NCI-H226 (cell line): ENCODE results near the gene STARD5.

Experiments used
- DNase-seq: peaks from one replicate; pipeline ENCODE4 v3.0.0-alpha.2; 2015

The STARD5 gene

GRCh38 chr15:81271761-81272644 lies 51.9 kb downstream of the STARD5 start:
- DNase-seq: no peak

DNA sequence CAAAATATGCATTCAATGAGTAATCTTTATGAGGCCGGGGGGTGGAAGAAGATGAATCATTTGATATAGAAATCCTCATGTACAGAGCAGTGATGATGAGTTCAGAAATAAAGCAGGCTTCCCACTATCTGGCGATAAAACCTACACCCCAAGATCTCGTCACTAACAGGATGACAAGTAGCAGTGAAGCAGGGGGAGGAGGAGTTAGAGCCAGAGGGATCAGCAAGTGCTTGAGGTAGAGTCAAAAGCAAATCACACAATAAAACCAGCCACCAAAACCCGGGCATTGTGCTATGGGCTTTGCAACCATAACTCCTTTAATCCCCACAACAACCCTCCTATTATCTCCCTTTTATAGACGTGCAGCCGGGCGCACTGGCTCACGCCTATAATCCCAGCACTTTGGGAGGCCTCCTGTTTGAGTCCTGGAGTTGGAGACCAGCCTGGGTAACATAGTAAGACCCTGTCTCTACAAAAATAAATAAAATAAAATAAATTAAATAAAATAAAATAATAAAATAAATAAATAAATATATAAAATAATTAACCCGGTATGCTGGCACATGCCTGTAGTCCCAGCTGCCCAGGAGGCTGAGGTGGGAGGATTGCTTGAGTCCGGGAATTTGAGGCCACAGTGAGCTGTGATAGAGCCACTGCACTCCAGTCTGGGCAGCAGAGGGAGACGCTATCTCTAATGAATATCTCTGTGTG lies 53.0 kb downstream of the STARD5 start:
- peak; percentile 36 for DNase-seq

DNA sequence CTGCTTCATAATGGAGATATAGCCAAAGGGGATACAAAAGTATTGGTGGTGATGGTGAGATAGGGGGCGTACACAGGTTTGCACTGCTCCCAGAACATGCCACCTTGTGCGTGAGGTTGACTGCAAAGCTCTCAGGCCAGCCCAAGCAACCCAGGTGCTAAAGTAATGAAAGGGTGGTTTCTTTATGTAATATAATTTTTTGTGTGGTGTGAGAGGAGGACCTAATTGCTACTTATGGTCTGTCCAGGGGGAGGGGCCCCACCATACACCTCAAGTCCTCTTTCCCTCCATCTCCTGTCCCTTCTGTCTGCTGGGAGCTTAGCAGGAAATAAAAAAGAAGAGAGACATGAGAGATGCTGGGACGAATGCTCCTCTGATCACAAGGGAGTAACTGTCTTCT lies 53.8 kb downstream of the STARD5 start:
- DNase-seq: no peak

DNA sequence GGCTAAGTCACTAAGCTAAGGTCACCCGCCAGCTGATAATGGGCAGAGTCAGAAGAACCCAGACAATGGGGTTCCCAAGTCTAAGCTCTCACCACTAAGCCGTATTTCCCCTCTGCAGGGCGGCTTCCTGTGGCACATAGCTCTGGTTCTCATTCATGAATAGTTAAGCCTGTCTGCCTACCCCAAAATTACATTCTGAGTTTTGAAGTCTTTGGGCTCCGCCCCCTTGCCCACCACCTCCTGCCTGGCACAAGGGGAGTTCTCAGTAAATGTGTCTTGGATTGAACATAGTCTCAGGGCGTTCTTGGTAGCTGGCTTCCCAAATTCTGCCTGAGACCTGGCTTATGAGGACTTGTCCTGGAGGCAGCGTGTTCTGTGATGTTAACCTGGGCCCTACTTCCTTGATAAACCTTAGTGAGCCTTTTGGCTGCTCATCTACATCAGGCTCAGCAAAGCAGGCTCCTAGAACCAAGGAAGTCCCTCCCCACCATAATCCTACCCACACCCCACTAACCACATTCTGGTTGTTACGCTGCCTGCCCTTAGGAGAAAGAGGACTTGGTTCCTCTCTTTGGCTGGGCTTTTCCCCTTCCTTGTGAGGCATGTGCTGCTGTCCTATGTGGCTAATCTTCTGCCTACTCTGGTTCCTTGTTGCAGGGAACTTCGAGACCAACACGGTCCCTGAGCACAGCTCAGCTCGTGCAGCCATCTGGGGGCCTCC lies 54.9 kb downstream of the STARD5 start:
- DNase-seq: no peak

DNA sequence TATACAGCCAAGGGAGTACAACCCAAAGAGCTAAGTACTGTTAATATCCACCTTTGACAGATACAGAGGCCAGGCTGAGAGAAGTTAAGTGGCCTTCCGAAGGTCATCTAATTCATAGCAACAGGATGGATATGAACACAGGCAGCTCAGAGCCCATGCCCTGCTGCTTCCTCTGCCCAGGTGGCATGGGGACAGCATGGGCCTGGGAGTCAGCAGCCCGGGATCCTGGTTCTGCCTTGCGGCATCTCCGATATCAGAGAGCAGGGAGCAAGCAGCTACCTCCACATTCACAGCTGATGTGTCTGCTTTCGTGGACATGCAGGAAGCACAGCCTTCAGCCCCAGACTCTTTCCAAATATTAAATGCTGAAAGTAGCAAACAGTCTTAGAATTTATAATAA lies 55.6 kb downstream of the STARD5 start:
- DNase-seq: no peak

- peak; percentile 69 for DNase-seq
These were observed 57.8 kb downstream of the STARD5 start for GRCh38 chr15:81265944-81266775.

GRCh38 chr15:81265256-81265943 lies 58.5 kb downstream of the STARD5 start:
- DNase-seq: no peak

DNA sequence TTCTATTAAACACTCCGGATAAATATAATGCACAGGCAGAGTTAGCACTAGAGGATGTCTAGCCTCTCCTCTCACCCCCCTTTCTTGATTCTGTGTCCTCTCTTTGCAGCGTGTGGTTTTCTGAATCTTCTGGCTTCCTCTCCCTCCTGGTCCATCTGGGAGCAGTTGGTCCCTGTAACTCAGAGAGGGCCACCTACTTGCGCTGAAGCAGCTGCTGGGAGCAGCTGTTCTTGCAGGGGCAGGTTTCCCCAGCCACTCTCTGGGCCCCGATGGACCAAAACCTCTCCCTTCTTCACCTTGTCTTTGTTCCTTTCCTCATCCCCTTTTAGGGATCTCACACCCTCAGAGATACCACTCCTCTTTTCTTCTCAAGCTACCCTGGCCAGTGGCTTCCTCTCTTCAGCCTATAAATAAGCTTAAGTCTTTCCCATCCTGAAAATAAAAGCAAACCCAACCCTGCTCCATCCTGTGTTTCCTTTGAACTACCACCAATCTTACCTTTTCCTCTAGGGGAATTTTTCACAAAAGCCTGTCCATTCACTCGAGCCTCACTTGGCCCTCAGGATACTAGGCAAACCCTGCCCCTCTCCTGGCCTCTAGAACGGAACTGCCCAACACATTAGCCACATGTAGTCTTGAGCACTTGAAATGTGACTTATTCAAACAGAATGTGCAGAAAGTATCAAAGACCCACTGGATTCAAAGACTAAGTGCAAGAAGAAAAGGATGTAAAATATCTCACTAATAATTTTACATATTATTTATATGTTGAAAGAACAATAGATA lies 59.7 kb downstream of the STARD5 start:
- no peak for DNase-seq

DNA sequence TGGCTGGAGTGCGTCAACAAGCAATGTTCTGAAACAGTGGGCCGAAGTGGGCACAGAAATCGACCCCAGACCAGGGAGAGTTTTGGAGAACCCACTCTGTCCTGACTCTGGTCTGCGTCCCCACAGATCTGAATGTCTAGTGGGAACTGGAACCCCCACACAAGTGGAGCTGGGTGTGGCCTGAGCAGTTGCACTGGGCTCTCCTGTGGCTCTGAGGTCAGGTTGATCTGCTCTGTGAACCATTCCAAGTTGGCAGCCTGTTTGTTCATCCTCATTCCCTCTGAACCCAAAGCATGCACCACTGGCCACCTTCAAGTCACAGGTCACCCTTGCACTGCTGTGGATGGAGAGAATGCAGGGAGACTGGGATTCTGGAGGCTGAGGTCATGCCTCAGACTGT lies 60.5 kb downstream of the STARD5 start:
- DNase-seq: no peak

DNA sequence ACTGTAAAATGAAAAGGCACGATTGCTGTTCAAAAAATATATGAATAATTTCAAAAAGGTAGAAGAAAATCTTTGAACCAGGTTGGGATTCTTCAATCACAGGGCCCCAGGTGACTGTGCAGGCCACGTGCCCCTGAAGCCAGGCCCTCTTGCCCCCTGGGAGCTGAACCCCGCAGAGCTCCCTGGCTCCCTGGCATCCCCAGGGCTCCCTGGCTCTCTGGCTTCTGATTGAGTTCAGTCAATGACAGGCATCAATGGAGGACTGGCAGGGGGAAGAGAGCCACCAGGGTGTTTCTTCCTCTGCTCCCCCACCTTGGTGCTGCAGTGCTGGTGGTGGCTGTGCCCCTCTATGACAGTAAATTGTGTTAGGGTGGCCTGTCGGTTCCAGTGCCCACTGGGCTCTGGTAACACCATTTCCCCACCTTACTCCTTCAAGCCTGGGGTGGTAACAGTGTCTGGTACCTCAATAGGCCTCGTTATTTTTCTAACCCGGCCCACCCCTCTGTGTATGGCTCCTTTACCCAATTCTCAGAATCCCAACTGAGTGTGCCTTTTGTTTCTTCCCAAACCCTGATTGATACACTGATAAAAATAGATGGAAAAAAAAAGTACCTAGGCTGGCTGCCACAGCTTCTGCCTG lies 62.6 kb downstream of the STARD5 start:
- no peak for DNase-seq

GRCh38 chr15:81259760-81260298 lies 64.1 kb downstream of the STARD5 start:
- no peak for DNase-seq
